HG03575 (cell line): ENCODE data around the gene CARD9.
"Not testable (repeated sequence)": the region's sequence is repeated elsewhere in the genome, so short reads cannot be mapped to it uniquely, and the experiment has no call there.

ENCODE experiments used
- ATAC-seq: cut with Tn5 transposase; IDR thresholded peaks from one replicate; pipeline ENCODE4 v1.9.1; 2021; ENCODE audit not compliant: unreplicated experiment, insufficient number of reproducible peaks, low FRiP score; ENCODE audit errors: extremely low read depth

The CARD9 gene

DNA sequence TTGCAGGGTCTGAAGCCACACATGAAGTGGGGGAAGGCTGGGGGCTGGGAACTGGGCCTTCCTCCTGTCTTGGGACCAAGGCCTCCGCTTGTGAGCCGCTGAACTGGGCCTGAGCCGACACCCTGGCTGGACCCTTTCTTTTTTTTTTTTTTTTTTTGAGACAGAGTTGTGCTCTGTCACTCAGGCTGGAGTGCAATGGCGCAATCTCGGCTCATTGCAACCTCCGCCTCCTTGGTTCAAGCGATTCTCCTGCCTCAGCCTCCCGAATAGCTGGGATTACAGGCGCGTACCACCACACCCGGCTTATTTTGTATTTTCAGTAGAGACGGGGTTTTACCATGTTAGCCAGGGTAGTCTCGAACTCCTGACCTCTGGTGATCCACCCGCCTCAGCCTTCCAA lies 54.2 kb downstream of the CARD9 start:
- ATAC-seq: not testable (repeated sequence)

DNA sequence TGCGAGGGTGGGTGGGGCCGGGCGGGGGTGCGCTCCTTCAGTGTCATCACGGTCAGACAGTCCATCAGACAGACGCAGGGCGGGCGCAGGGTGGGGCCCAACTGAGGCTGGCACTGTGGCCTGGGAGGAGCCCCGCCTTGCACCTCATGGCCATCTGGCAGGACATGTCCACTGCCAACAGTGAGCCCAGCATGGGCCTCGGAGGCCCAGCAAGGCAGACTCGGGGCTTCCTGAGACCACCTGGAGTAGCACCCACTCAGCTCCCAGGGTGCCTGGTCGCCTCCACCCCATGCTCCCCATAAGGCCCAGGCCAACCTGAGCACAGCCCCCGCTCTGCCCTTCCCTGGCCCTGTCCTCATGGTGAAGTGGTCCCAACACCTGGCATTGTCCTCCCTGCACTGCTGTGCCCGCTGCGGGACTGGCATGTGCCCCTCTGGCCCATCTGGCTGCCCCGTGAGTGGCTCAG lies 54.7 kb downstream of the CARD9 start:
- ATAC-seq: no peak

DNA sequence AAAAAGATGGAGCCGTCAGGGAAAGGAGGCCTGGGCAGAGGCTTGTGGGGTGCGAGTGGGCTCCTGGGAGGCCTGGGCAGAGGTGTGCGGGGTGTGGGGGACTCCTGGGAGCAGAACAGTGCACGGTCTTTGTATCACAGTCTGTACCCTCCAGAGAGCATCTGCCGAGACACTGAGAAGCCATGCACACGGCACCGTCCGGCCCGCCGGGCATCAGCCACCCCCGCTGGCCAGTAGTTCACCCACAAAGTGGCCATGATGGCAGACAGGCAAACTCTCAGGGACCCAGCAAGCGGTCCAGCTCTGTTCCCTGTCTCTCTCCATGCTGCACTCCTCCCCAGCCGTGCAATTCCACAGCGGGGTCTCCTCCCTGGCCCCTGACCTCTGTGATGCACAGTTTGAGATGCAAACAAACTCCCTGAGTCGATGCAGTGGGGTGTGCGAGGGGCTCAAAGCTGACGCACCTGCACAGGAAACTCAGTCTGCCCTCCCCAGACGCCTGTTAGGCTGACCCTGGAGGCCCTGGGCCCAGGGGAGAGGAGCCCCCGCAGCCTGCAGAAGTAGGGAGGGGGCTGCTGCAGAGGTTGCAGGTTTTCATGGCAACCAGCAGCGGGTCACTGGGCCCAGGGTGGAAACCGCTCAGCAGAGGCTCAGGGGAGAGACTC lies 55.2 kb downstream of the CARD9 start:
- ATAC-seq: no peak

DNA sequence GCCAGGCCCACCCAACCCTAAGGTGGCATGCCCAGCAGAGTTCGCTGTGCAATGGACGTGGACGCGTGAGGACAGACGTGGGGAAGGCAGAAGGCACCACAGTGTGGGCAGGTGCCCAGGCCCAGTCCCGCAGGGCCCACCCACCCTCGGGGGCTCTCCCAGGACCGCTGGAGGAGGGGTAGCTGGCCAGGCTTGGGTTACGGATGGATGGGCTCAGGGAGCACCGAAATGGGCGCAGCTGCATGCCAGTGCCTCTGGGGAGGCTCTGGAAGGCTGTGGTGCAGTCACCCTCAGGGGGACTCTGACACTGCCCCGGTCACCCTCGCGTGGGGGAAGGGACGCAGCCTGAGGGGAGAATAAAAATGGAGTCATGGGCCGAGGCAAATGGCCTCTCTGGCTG lies 55.8 kb downstream of the CARD9 start:
- no peak for ATAC-seq

DNA sequence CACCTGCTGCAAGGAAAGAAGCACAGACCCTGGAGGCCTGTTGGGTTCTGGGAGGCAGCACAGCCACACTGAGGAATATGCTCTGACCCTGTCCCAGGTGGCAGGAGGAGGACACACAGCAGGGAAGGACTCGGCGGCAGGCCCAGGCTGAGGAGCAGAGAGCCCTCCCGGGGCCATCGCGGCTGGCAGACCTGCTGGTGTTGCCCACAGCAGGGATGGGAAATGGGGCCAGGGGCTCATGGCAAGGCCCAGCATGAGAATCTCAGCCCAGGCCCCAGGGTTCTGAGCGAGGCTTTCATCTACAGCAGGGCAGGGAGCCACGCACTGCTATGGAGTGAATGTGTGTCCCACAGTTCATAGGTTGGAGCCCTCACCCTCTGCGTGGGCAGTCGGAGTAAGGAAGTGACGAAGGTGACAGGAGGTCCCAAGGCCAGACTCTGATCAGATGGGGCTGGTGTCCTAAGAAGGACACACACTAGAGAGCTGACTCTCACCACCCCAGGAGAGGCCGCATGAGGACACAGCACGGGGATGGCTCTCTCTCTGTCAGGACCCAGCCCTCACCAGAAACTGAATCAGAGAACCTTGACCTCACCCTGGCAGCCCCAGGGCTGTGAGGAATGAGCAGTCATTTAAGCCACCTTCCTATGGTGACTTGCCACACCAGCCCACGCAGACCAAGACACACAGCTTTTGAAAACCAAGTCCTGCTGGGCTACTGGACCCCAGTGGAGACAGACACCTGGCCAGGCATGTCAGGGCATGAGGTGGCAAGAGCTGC lies 56.4 kb downstream of the CARD9 start:
- ATAC-seq: no peak

DNA sequence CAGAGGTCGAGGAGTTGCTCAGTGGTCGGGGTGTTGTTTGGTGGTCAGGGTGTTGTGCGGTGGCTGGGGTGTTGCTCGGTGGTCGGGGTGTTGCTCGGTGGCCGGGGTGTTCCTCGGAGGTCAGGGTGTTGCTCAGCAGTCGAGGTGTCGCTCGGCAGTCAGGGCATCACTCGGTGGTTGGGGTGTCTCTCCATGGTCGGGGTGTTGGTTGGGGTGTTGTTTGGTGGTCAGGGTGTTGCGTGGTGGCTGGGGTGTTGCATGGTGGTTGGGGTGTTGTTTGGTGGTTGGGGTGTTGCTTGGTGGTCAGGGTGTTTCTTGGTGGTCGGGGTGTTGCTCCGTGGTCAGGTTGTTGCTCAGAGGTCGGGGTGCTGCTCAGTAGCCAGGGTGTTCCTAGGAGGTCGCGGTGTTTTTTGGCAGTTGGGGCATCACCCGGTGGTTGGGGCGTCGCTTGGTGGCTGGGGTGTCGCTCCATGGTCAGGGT lies 57.2 kb downstream of the CARD9 start:
- no peak for ATAC-seq

DNA sequence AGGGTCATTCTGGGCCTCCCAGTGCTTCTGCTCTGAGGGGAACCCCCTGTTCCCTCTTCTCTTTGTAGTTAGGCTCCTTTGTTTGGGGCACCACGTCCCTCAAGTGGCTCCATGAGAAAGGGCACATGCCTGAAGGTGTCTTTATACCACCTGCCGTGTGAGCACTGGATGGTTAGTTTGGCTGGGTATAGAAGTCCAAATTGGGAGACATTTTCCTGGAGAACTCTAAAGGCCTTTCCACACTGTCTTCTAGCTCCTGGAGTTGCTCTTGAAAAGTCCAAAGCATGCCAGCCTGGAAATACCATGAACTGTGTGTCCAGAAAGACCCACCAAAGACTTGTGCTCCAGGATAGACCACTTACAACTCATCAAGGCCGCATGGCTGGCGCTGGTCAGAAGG lies 58.5 kb downstream of the CARD9 start:
- no peak for ATAC-seq

DNA sequence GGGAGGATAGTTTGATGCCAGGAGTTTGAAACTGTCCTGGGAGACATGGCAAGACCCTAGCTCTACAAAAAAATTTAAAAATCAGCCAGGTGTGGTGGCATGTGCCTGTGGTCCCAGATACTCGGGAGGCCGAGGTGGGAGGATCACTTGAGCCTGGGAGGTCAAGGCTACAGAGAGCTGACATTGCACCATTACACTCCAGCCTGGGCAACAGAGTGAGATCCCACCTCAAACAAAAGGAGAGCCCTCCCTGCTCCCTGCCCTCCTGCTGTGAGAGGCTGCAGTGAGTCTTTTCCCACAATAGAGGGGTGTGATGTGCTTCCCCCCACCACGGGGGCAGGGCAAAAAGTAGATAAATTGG lies 59.4 kb downstream of the CARD9 start:
- no peak for ATAC-seq
